Activated CD4-positive, alpha-beta T cell treated with anti-CD3 and anti-CD28 coated beads for 36 hours (primary cell): ENCODE data around the gene PRICKLE1. TPM values are rescaled to one million over a fixed set of nuclear protein-coding genes. Genes with fewer than 3 reads are reported as not detected.

ENCODE experiments used
- ATAC-seq: fragments of 200-7000 bp; cut with Tn5 transposase; one replicate; pipeline ENCODE4 v1.10.0; 2021; ENCODE audit warnings: mild to moderate bottlenecking, moderate library complexity
- CTCF ChIA-PET: fragments of 350-600 bp; sonication (Branson Sonifier 250); formaldehyde crosslinking; loops from one replicate; lab custom pipeline; 2021; ENCODE audit warnings: antibody characterized with exemption; lab: Charles Lee
- POLR2A ChIA-PET: fragments of 350-600 bp; sonication (Branson Sonifier 250); formaldehyde crosslinking; loops from one replicate; lab custom pipeline; 2021; ENCODE audit warnings: antibody characterized with exemption, inconsistent platforms; lab: Charles Lee
- DNase-seq: peaks from one replicate; pipeline ENCODE4 v3.0.0-alpha.2; 2020
- H3K27ac Mint-ChIP-seq: one replicate; pipeline ENCODE4 v1.8.0; 2021; ENCODE audit warnings: mixed read lengths
- H3K27me3 Mint-ChIP-seq: one replicate; pipeline ENCODE4 v1.8.0; 2021; ENCODE audit warnings: mixed read lengths
- H3K36me3 Mint-ChIP-seq: one replicate; pipeline ENCODE4 v1.8.0; 2021; ENCODE audit warnings: low read depth, mixed read lengths
- H3K4me1 Mint-ChIP-seq: one replicate; pipeline ENCODE4 v1.8.0; 2021; ENCODE audit warnings: mixed read lengths
- H3K4me3 Mint-ChIP-seq: one replicate; pipeline ENCODE4 v1.8.0; 2021; ENCODE audit warnings: mild to moderate bottlenecking, moderate library complexity, mixed read lengths
- H3K9me3 Mint-ChIP-seq: one replicate; pipeline ENCODE4 v1.8.0; 2021; ENCODE audit warnings: low read depth, mixed read lengths
- intact Hi-C, 2 experiments: fragments of 100-400 bp; cut with DNase I in 1 of 2; cut with micrococcal nuclease in 1 of 2; formaldehyde crosslinking; loops; one replicate each; pipeline versions ENCODE4 v1.14.2 to v1.15.1; 2022 to 2024; cut with DNase I, micrococcal nuclease
- total RNA-seq, 2 experiments: library from RNA; stranded (reverse); gene quantifications; one replicate each; pipeline ENCODE4 v1.2.3, GENCODE V29; 2021

The PRICKLE1 gene
- total RNA-seq, 2 experiments from 2014 or later = 0.21 to 0.30 TPM

DNA sequence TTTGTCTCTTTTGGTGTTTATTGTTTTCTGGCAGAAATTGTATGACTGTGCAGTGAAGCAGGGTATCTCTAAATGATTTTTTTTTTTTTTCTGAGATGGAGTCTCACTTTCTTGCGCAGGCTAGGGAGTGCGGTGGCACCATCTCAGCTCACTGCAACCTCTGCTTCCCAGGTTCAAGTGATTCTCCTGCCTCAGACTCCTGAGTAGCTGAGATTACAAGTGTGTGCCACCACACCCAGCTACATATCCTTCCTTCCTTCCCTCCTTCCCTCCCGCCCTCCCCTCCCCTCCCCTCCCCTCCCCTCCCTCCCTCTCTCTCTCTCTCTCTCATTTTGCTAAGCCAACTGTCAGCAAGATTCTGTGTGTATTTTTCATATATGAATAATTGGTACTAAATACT, 169.2 kb downstream of the PRICKLE1 start:
- Mint-ChIP-seq H3K27me3 (no peaks in the 10 kb centered on the region), H3K9me3 (no peaks in the 10 kb centered on the region), H3K4me3 (no peak overlapping the region), H3K4me1 (peaks cover 24% of the 10 kb centered on the region), H3K36me3 (peaks cover 25% of the 10 kb centered on the region), H3K27ac (no peak overlapping the region)
- DNase-seq (no peak), ATAC-seq (no peak)
- intact Hi-C loops = no loop called here
- ChIA-PET CTCF (interaction anchor here (0.7 kb wide), 1 partner anchor 49 kb away, joined by 3 read pairs; no protein-coding TSS in a partner anchor), POLR2A (no interaction called here)

DNA sequence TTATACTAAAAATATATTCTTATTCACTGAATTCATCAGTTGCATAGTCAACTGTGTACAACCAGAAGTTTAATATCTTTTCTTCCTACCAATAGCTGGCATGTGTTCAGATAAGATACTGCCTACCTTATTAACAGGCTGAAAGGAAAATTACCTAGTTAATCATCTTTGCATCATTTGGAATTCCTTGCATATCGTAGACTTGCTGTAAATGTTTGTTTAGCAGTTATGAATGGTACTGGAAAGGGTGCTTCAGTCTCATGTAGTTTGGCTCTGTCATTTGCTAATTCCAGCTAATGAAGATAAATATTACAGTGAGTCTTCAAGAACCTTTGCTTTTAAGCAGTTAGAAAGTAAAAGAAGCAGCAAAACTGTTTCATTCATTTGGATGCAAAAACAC, 179.2 kb downstream of the PRICKLE1 start:
- Mint-ChIP-seq H3K9me3 (no peaks in the 10 kb centered on the region), H3K4me1 (no peaks in the 10 kb centered on the region), H3K27me3 (no peaks in the 10 kb centered on the region), H3K27ac (no peak overlapping the region), H3K4me3 (no peak overlapping the region), H3K36me3 (peaks cover 31% of the 10 kb centered on the region)
- ChIA-PET POLR2A (no interaction called here), CTCF (no interaction called here)
- ATAC-seq (no peak), DNase-seq (no peak)
- intact Hi-C loops = no loop called here

DNA sequence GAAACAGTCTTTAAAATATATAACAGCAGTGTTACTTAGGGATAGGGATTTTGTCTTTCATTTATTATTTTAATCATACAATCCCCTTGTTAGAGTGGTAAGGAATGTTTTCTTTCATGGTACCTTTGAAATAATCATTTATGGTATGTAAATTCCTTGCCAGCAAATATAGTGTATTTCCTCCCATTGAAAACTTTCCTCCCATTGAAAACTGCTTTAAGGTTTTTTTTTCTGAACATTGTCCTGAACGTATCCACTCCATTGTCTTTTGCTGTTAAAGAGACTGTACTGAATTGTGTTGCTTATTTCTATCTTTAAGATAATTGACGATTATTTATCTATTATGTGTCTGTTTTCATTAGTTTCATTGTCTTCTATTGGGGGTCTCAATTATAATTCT, 180.1 kb downstream of the PRICKLE1 start:
- no peaks in the 10 kb centered on the region for H3K9me3 Mint-ChIP-seq
- H3K4me3 Mint-ChIP-seq = no peak overlapping the region
- no peak overlapping the region for H3K27ac Mint-ChIP-seq
- ATAC-seq (no peak), DNase-seq (no peak)
- CTCF ChIA-PET = interaction anchor here (0.6 kb wide), 1 partner anchor 1606 kb away, joined by 4 read pairs; no protein-coding TSS in a partner anchor
- H3K36me3 Mint-ChIP-seq = peaks cover 35% of the 10 kb centered on the region
- POLR2A ChIA-PET = no interaction called here
- intact Hi-C loops = no loop called here
- H3K27me3 Mint-ChIP-seq = no peaks in the 10 kb centered on the region
- H3K4me1 Mint-ChIP-seq = no peaks in the 10 kb centered on the region

DNA sequence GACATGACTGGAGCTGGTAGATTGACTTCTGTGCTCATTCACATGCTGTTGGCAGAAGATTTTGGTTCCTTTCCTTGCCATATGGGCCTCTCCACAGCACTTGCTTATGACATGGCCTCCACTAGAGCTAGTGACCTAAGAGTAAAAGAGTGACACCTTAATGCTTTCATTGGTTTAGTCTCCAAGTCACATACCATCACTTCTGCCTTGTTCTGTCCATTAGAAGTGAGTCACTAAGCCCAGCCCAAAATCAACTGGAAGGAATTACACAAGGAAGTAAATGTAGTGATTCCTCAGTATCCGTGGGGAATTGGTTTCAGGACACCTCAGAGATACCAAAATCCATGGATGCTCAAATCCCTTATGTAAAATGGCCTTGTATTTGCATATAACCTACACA, 182.2 kb downstream of the PRICKLE1 start:
- ATAC-seq (no peak), DNase-seq (no peak)
- Mint-ChIP-seq H3K4me1 (no peaks in the 10 kb centered on the region), H3K9me3 (no peaks in the 10 kb centered on the region), H3K36me3 (peaks cover 27% of the 10 kb centered on the region), H3K4me3 (no peak overlapping the region), H3K27ac (no peak overlapping the region), H3K27me3 (no peaks in the 10 kb centered on the region)
- ChIA-PET POLR2A (no interaction called here), CTCF (interaction anchor here (1.2 kb wide), 1 partner anchor 36 kb away, joined by 6 read pairs; no protein-coding TSS in a partner anchor)
- intact Hi-C loops = no loop called here
